ENCODE measurements around the gene KRT82.
A peak's percentile ranks its signal among the peaks of the same experiment; 100 is the strongest.

DNA sequence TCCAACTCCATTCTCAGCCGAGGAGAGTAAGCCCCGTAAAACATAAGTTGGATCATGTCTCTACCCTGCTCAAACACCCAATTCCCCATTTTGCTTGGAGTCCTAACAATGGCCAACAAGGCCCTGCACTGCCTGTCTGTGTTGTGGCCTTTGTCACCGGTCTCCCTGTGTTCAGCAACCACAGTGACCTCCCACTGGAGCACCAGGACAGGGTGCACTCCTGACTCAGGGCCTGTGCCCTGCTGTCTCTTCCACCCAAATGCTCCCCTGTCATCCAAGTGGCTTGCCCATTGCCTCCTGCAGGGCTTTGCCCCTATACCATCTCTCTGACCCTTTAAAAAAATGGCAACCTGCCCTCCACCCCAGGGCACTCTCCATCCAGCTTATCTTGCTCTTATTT, 34.4 kb downstream of the KRT82 start:
- no peak for TF ChIP-seq POLR2A (IDR thresholded peaks at IDR 0.05)
- no peak for TF ChIP-seq CTCF (IDR thresholded peaks at IDR 0.05)
- peak in 1 of 3 donors; percentile 0 for TF ChIP-seq POLR2AphosphoS5 (IDR thresholded peaks at IDR 0.05)
